ENCODE data around the gene TM4SF5. TPM values are rescaled to one million over a fixed set of nuclear protein-coding genes. Genes with fewer than 3 reads are reported as not detected.
A peak's percentile ranks its signal among the peaks of the same experiment; 100 is the strongest.

The TM4SF5 gene
- total and polyA plus RNA-seq, 2 donors = 0.14 TPM; not detected in 1

- peak in 1 of 9 donors; percentile 34 for DNase-seq (ENCODE audit: low read depth in 6 of 9, low spot score in 9 of 9)
Observed at GRCh38 chr17:4738136-4739121, 33.3 kb upstream of the TM4SF5 start.

GRCh38 chr17:4739122-4740024, 32.3 kb upstream of the TM4SF5 start, which contains the start of the genes CXCL16 and ZMYND15:
Gene CXCL16 (minus strand): TSS chr17:4739928. CDS start chr17:4739339, 589 bp downstream.
Gene ZMYND15 (plus strand): TSS chr17:4739833. CDS start chr17:4740549, 716 bp downstream.
- Histone ChIP-seq H3K36me3 (ENCODE audit: control insufficient read depth in 2 of 2, insufficient read depth in 2 of 2, low read length in 1 of 2) (no peaks in the 10 kb centered on the region), H3K27ac (ENCODE audit: low read depth in 1 of 2, low read length in 1 of 2) (peak within 1 kb of the TSS in 1 of 2 donors; percentile 47), H3K4me1 (ENCODE audit: control insufficient read depth in 2 of 2, insufficient read depth in 2 of 2, low read length in 2 of 2) (peaks cover 15 to 18% of the 10 kb centered on the region in 2 donors), H3K9me3 (ENCODE audit: control insufficient read depth in 2 of 2, insufficient read depth in 1 of 2, low read length in 1 of 2) (peaks cover 0 to 10% of the 10 kb centered on the region in 2 donors), H3K4me3 (ENCODE audit: low read length in 2 of 2) (peak within 1 kb of the TSS; percentile 44 to 68), H3K27me3 (ENCODE audit: control insufficient read depth in 2 of 2, insufficient read depth in 1 of 2, low read length in 1 of 2) (peaks cover 38 to 96% of the 10 kb centered on the region in 2 donors)
- peak in 1 of 9 donors; percentile 29 for DNase-seq (ENCODE audit: low read depth in 6 of 9, low spot score in 9 of 9)
- WGBS = under 1% methylated on average over 100 of the region's 100 CpGs

More at GRCh38 chr17:4738136-4739121, 33.3 kb upstream of the TM4SF5 start:
- Histone ChIP-seq H3K4me3 (ENCODE audit: low read length in 2 of 2) (peak overlapping the region; percentile 44 to 68), H3K36me3 (ENCODE audit: control insufficient read depth in 2 of 2, insufficient read depth in 2 of 2, low read length in 1 of 2) (no peaks in the 10 kb centered on the region), H3K9me3 (ENCODE audit: control insufficient read depth in 2 of 2, insufficient read depth in 1 of 2, low read length in 1 of 2) (peaks cover 0 to 10% of the 10 kb centered on the region in 2 donors), H3K27me3 (ENCODE audit: control insufficient read depth in 2 of 2, insufficient read depth in 1 of 2, low read length in 1 of 2) (peaks cover 31 to 86% of the 10 kb centered on the region in 2 donors), H3K4me1 (ENCODE audit: control insufficient read depth in 2 of 2, insufficient read depth in 2 of 2, low read length in 2 of 2) (peaks cover 15 to 22% of the 10 kb centered on the region in 2 donors), H3K27ac (ENCODE audit: low read depth in 1 of 2, low read length in 1 of 2) (no peak overlapping the region)
- WGBS = 14% methylated on average over 41 of the region's 41 CpGs

GRCh38 chr17:4740025-4740351, 31.7 kb upstream of the TM4SF5 start:
- WGBS = 19% methylated on average over 13 of the region's 13 CpGs
- H3K27ac ChIP-seq (ENCODE audit: low read depth in 1 of 2, low read length in 1 of 2) = no peak overlapping the region

GRCh38 chr17:4740584-4740983, 31.1 kb upstream of the TM4SF5 start:
- Histone ChIP-seq H3K27ac (ENCODE audit: low read depth in 1 of 2, low read length in 1 of 2) (no peak overlapping the region), H3K9me3 (ENCODE audit: control insufficient read depth in 2 of 2, insufficient read depth in 1 of 2, low read length in 1 of 2) (peaks cover 0 to 17% of the 10 kb centered on the region in 2 donors), H3K4me1 (ENCODE audit: control insufficient read depth in 2 of 2, insufficient read depth in 2 of 2, low read length in 2 of 2) (peaks cover 15 to 27% of the 10 kb centered on the region in 2 donors), H3K4me3 (ENCODE audit: low read length in 2 of 2) (no peak overlapping the region), H3K36me3 (ENCODE audit: control insufficient read depth in 2 of 2, insufficient read depth in 2 of 2, low read length in 1 of 2) (no peaks in the 10 kb centered on the region), H3K27me3 (ENCODE audit: control insufficient read depth in 2 of 2, insufficient read depth in 1 of 2, low read length in 1 of 2) (peaks cover 48 to 99% of the 10 kb centered on the region in 2 donors)
- no peak for DNase-seq (ENCODE audit: low read depth in 6 of 9, low spot score in 9 of 9)
- WGBS = 95% methylated on average over 8 of the region's 8 CpGs

More at GRCh38 chr17:4740025-4740351, 31.7 kb upstream of the TM4SF5 start:
- H3K9me3 ChIP-seq (ENCODE audit: control insufficient read depth in 2 of 2, insufficient read depth in 1 of 2, low read length in 1 of 2) = peaks cover 0 to 12% of the 10 kb centered on the region in 2 donors
- H3K36me3 ChIP-seq (ENCODE audit: control insufficient read depth in 2 of 2, insufficient read depth in 2 of 2, low read length in 1 of 2) = no peaks in the 10 kb centered on the region
- H3K4me3 ChIP-seq (ENCODE audit: low read length in 2 of 2) = peak overlapping the region in 1 of 2 donors; percentile 68
- DNase-seq (ENCODE audit: low read depth in 6 of 9, low spot score in 9 of 9) = no peak
- peaks cover 44 to 99% of the 10 kb centered on the region in 2 donors for H3K27me3 ChIP-seq (ENCODE audit: control insufficient read depth in 2 of 2, insufficient read depth in 1 of 2, low read length in 1 of 2)
- peaks cover 15 to 22% of the 10 kb centered on the region in 2 donors for H3K4me1 ChIP-seq (ENCODE audit: control insufficient read depth in 2 of 2, insufficient read depth in 2 of 2, low read length in 2 of 2)

- H3K4me1 ChIP-seq (ENCODE audit: control insufficient read depth in 2 of 2, insufficient read depth in 2 of 2, low read length in 2 of 2) = peaks cover 15 to 27% of the 10 kb centered on the region in 2 donors
- 97% methylated on average over 8 of the region's 8 CpGs for WGBS
- no peaks in the 10 kb centered on the region for H3K36me3 ChIP-seq (ENCODE audit: control insufficient read depth in 2 of 2, insufficient read depth in 2 of 2, low read length in 1 of 2)
- no peak overlapping the region for H3K27ac ChIP-seq (ENCODE audit: low read depth in 1 of 2, low read length in 1 of 2)
- DNase-seq (ENCODE audit: low read depth in 6 of 9, low spot score in 9 of 9) = no peak
- H3K27me3 ChIP-seq (ENCODE audit: control insufficient read depth in 2 of 2, insufficient read depth in 1 of 2, low read length in 1 of 2) = peaks cover 51 to 100% of the 10 kb centered on the region in 2 donors
- H3K4me3 ChIP-seq (ENCODE audit: low read length in 2 of 2) = no peak overlapping the region
- H3K9me3 ChIP-seq (ENCODE audit: control insufficient read depth in 2 of 2, insufficient read depth in 1 of 2, low read length in 1 of 2) = peaks cover 0 to 17% of the 10 kb centered on the region in 2 donors
Observed at GRCh38 chr17:4741544-4741943, 30.1 kb upstream of the TM4SF5 start.

- H3K27me3 ChIP-seq (ENCODE audit: control insufficient read depth in 2 of 2, insufficient read depth in 1 of 2, low read length in 1 of 2) = peaks cover 51 to 98% of the 10 kb centered on the region in 2 donors
- H3K9me3 ChIP-seq (ENCODE audit: control insufficient read depth in 2 of 2, insufficient read depth in 1 of 2, low read length in 1 of 2) = peaks cover 0 to 17% of the 10 kb centered on the region in 2 donors
- WGBS = 97% methylated on average over 9 of the region's 9 CpGs
Observed at GRCh38 chr17:4742133-4742532, 29.6 kb upstream of the TM4SF5 start.

GRCh38 chr17:4742629-4743028, 29.1 kb upstream of the TM4SF5 start:
- WGBS = 96% methylated on average over 10 of the region's 10 CpGs
- Histone ChIP-seq H3K4me1 (ENCODE audit: control insufficient read depth in 2 of 2, insufficient read depth in 2 of 2, low read length in 2 of 2) (peaks cover 15 to 27% of the 10 kb centered on the region in 2 donors), H3K27ac (ENCODE audit: low read depth in 1 of 2, low read length in 1 of 2) (no peak overlapping the region), H3K27me3 (ENCODE audit: control insufficient read depth in 2 of 2, insufficient read depth in 1 of 2, low read length in 1 of 2) (peaks cover 51 to 97% of the 10 kb centered on the region in 2 donors), H3K9me3 (ENCODE audit: control insufficient read depth in 2 of 2, insufficient read depth in 1 of 2, low read length in 1 of 2) (peaks cover 0 to 17% of the 10 kb centered on the region in 2 donors), H3K36me3 (ENCODE audit: control insufficient read depth in 2 of 2, insufficient read depth in 2 of 2, low read length in 1 of 2) (no peaks in the 10 kb centered on the region), H3K4me3 (ENCODE audit: low read length in 2 of 2) (no peak overlapping the region)
- DNase-seq (ENCODE audit: low read depth in 6 of 9, low spot score in 9 of 9) = no peak

More at GRCh38 chr17:4742133-4742532, 29.6 kb upstream of the TM4SF5 start:
- DNase-seq (ENCODE audit: low read depth in 6 of 9, low spot score in 9 of 9) = no peak
- no peak overlapping the region for H3K27ac ChIP-seq (ENCODE audit: low read depth in 1 of 2, low read length in 1 of 2)
- no peak overlapping the region for H3K4me3 ChIP-seq (ENCODE audit: low read length in 2 of 2)
- H3K36me3 ChIP-seq (ENCODE audit: control insufficient read depth in 2 of 2, insufficient read depth in 2 of 2, low read length in 1 of 2) = no peaks in the 10 kb centered on the region
- H3K4me1 ChIP-seq (ENCODE audit: control insufficient read depth in 2 of 2, insufficient read depth in 2 of 2, low read length in 2 of 2) = peaks cover 15 to 27% of the 10 kb centered on the region in 2 donors

- Histone ChIP-seq H3K36me3 (ENCODE audit: control insufficient read depth in 2 of 2, insufficient read depth in 2 of 2, low read length in 1 of 2) (no peaks in the 10 kb centered on the region), H3K27me3 (ENCODE audit: control insufficient read depth in 2 of 2, insufficient read depth in 1 of 2, low read length in 1 of 2) (peaks cover 49 to 96% of the 10 kb centered on the region in 2 donors), H3K4me1 (ENCODE audit: control insufficient read depth in 2 of 2, insufficient read depth in 2 of 2, low read length in 2 of 2) (peaks cover 15 to 28% of the 10 kb centered on the region in 2 donors), H3K4me3 (ENCODE audit: low read length in 2 of 2) (no peak overlapping the region), H3K9me3 (ENCODE audit: control insufficient read depth in 2 of 2, insufficient read depth in 1 of 2, low read length in 1 of 2) (peaks cover 0 to 17% of the 10 kb centered on the region in 2 donors), H3K27ac (ENCODE audit: low read depth in 1 of 2, low read length in 1 of 2) (no peak overlapping the region)
- DNase-seq (ENCODE audit: low read depth in 6 of 9, low spot score in 9 of 9) = no peak
- 98% methylated on average over 8 of the region's 8 CpGs for WGBS
Observed at GRCh38 chr17:4743216-4743615, 28.5 kb upstream of the TM4SF5 start.

Measured in thymus (tissue), 11 donors.